Activated CD4-positive, alpha-beta T cell treated with anti-CD3 and anti-CD28 coated beads for 36 hours (primary cell): Measurements from ENCODE around the gene TSC2. TPM values are rescaled to one million over a fixed set of nuclear protein-coding genes. Genes with fewer than 3 reads are reported as not detected.
A peak's percentile ranks its signal among the peaks of the same experiment; 100 is the strongest.

Source experiments
- ATAC-seq: fragments of 200-7000 bp; cut with Tn5 transposase; one replicate; pipeline ENCODE4 v1.10.0; 2021; ENCODE audit warnings: mild to moderate bottlenecking, moderate library complexity
- CTCF ChIA-PET: fragments of 350-600 bp; sonication (Branson Sonifier 250); formaldehyde crosslinking; loops from one replicate; lab custom pipeline; 2021; ENCODE audit warnings: antibody characterized with exemption; lab: Charles Lee
- POLR2A ChIA-PET: fragments of 350-600 bp; sonication (Branson Sonifier 250); formaldehyde crosslinking; loops from one replicate; lab custom pipeline; 2021; ENCODE audit warnings: antibody characterized with exemption, inconsistent platforms; lab: Charles Lee
- DNase-seq: peaks from one replicate; pipeline ENCODE4 v3.0.0-alpha.2; 2020
- H3K27ac Mint-ChIP-seq: one replicate; pipeline ENCODE4 v1.8.0; 2021; ENCODE audit warnings: mixed read lengths
- H3K27me3 Mint-ChIP-seq: one replicate; pipeline ENCODE4 v1.8.0; 2021; ENCODE audit warnings: mixed read lengths
- H3K36me3 Mint-ChIP-seq: one replicate; pipeline ENCODE4 v1.8.0; 2021; ENCODE audit warnings: low read depth, mixed read lengths
- H3K4me1 Mint-ChIP-seq: one replicate; pipeline ENCODE4 v1.8.0; 2021; ENCODE audit warnings: mixed read lengths
- H3K4me3 Mint-ChIP-seq: one replicate; pipeline ENCODE4 v1.8.0; 2021; ENCODE audit warnings: mild to moderate bottlenecking, moderate library complexity, mixed read lengths
- H3K9me3 Mint-ChIP-seq: one replicate; pipeline ENCODE4 v1.8.0; 2021; ENCODE audit warnings: low read depth, mixed read lengths
- intact Hi-C, 2 experiments: fragments of 100-400 bp; cut with DNase I in 1 of 2; cut with micrococcal nuclease in 1 of 2; formaldehyde crosslinking; loops; one replicate each; pipeline versions ENCODE4 v1.14.2 to v1.15.1; 2022 to 2024; cut with DNase I, micrococcal nuclease
- total RNA-seq, 2 experiments: library from RNA; stranded (reverse); gene quantifications; one replicate each; pipeline ENCODE4 v1.2.3, GENCODE V29; 2021

TSC2 gene
- total RNA-seq, 2 experiments from 2014 or later = 49.6 to 72.9 TPM

DNA sequence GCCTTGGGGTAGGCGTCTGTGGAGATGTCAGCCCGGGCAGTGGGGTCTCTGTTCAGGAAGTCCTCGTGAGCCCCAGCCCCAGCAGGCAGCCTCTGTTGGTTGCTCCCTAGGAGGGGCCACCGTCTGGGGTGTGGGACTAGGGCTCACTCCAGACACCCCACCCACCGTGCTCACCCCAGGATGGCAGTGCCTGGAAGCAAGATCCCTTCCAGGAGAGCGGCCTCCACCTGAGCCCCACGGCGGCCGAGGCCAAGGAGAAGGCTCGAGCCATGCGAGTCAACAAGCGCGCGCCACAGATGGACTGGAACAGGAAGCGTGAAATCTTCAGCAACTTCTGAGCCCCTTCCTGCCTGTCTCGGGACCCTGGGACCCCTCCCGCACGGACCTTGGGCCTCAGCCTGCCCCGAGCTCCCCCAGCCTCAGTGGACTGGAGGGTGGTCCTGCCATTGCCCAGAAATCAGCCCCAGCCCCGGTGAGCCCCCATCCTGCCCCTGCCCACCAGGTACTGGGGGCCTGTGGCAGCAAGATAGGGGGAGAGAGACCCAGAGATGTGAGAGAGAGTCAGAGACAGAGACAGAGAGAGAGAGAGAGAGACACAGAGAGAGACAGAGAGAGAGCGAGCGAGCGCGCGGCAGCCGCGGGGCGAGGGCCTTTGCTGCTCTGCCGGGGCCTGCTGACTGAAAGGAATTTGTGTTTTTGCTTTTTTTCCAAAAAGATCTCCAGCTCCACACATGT lies 10.0 kb upstream of the TSC2 start:
- H3K36me3 Mint-ChIP-seq = no peaks in the 10 kb centered on the region
- H3K27ac Mint-ChIP-seq = no peak overlapping the region
- H3K27me3 Mint-ChIP-seq = no peaks in the 10 kb centered on the region
- POLR2A ChIA-PET = no interaction called here
- no peak overlapping the region for H3K4me3 Mint-ChIP-seq
- ATAC-seq (no peak), DNase-seq (no peak)
- intact Hi-C loops = no loop called here
- H3K4me1 Mint-ChIP-seq = no peaks in the 10 kb centered on the region
- no peaks in the 10 kb centered on the region for H3K9me3 Mint-ChIP-seq
- CTCF ChIA-PET = no interaction called here

DNA sequence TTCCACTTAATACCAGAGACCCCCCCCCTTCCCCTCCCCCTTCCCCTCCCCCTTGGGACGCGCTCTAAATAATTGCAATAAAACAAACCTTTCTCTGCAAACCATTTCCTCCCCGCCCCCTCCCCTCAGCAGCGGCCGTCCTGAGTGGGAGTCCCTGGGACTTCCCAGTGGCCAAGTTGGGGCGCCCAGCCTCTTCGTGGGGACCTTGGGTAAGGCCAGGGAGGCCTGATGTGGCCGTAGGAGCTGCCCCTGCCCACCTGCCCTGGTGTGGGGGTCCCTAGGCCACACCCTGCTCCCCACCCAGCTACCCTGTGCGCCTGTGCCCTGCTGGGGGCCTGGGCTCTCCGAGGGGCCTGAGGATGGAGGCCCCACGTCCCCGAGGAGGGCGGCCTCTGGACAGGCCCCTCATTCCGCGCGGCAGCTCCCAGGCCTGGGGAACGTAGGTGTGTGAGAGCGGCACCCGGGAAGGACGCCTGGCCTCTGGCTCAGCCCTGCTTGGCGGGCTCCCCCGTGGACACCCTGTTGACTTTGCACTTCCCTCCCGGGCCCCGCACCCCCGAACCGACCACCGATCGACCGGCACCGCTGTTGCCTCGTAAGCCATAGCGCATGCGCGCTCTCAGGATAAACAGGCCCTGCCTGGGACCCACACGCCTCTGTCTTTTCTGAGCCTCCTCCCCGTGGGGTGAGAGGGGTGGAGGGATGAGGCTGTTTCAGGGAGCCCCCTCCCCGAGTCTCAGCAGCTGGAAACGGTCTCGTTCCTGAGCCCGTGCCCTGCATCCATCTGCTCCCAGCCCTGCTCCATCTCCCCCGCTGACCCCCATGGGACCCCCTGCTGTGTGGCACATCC lies 9.2 kb upstream of the TSC2 start:
- intact Hi-C loops = no loop called here
- no peaks in the 10 kb centered on the region for H3K36me3 Mint-ChIP-seq
- ATAC-seq (peak; percentile 16), DNase-seq (no peak)
- H3K27ac Mint-ChIP-seq = no peak overlapping the region
- no peaks in the 10 kb centered on the region for H3K4me1 Mint-ChIP-seq
- H3K9me3 Mint-ChIP-seq = no peaks in the 10 kb centered on the region
- H3K27me3 Mint-ChIP-seq = no peaks in the 10 kb centered on the region
- POLR2A ChIA-PET = no interaction called here
- CTCF ChIA-PET = no interaction called here
- H3K4me3 Mint-ChIP-seq = no peak overlapping the region

DNA sequence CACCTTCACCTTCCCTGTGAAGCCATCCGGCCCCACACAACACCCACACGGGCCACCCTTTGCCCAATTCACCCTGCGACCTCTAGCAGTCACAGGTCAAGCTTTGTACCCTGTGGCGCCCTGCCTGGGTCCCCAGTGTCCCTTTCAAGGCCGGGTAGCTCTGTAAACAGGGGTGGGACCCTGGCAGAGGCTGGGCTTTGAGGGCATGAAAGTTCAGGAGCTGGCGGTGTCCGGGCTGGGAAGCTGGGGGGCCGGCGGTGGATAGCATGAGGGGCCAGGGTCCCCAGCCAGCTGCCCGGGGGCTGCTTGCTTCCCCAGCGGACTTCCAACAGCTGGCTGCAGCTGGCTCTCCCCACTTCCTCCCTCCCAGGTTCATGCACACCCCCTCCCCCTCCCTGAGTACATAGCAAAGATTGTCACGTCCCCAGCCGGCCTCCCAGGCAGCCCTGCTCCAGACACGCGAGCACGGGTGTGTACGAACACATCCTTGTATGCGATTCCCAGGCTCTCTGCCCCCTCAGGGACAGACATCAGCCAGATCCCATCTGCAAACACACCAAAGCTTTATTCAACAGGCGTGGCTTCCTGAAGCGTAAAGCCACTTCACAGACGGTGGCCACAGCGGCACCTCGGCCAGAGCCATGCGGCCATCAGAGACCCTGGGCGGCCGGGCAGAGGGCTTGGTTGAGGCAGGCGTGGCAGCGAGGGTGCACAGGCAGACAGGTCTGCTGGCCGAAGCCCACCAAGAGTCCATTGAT lies 8.3 kb upstream of the TSC2 start:
- no peak overlapping the region for H3K27ac Mint-ChIP-seq
- H3K36me3 Mint-ChIP-seq = no peaks in the 10 kb centered on the region
- CTCF ChIA-PET = interaction anchor here (0.6 to 0.7 kb wide), 2 partner anchors 12 to 554 kb away, joined by 3 read pairs; no protein-coding TSS in a partner anchor
- POLR2A ChIA-PET = no interaction called here
- H3K4me3 Mint-ChIP-seq = no peak overlapping the region
- ATAC-seq = no peak
- intact Hi-C loops = no loop called here
- no peaks in the 10 kb centered on the region for H3K4me1 Mint-ChIP-seq
- H3K27me3 Mint-ChIP-seq = no peaks in the 10 kb centered on the region
- no peaks in the 10 kb centered on the region for H3K9me3 Mint-ChIP-seq
- no peak for DNase-seq

DNA sequence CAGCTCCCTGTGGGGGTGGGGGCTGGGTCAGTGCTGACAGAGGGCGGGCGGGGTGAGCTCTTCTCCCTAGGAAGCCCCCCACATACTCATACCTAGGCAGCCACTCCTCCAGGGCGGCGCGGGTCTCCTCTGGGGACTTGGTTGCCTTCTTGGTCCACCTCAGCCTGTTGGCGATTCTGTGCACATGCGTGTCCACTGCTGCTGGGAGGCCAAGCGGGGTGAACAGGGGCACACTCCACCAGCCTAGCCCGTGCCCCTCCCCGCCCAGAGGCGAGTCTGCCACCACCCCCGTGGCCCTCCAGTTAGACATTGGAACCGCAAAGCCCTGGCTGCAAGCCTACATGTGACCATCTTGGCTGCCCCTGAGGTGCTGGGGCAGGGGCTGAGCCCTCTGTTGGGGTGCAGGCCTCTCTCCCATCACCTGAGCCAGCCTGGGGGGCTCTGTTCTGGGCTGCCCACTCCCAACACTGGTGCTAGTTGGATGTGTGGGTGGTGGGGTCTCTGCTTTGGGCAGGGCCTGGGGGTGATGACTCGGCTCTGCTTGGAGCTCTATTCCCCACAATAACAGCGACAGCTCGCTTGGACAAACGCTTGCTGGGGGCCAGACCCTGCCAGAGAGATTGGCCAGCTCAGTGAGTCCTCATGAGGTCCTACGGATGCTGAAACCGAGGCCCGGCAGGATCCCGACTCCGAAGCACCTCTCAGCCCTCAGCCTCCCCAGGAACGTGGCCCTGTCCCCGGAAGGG lies 7.6 kb upstream of the TSC2 start:
- no peak overlapping the region for H3K27ac Mint-ChIP-seq
- H3K9me3 Mint-ChIP-seq = no peaks in the 10 kb centered on the region
- intact Hi-C loops = no loop called here
- no peaks in the 10 kb centered on the region for H3K4me1 Mint-ChIP-seq
- no peaks in the 10 kb centered on the region for H3K27me3 Mint-ChIP-seq
- ATAC-seq = no peak
- no peak for DNase-seq
- no peak overlapping the region for H3K4me3 Mint-ChIP-seq
- H3K36me3 Mint-ChIP-seq = no peaks in the 10 kb centered on the region
- CTCF ChIA-PET = no interaction called here
- POLR2A ChIA-PET = interaction anchor here (0.6 kb wide), 1 partner anchor 28 kb away, joined by 3 read pairs; no protein-coding TSS in a partner anchor

DNA sequence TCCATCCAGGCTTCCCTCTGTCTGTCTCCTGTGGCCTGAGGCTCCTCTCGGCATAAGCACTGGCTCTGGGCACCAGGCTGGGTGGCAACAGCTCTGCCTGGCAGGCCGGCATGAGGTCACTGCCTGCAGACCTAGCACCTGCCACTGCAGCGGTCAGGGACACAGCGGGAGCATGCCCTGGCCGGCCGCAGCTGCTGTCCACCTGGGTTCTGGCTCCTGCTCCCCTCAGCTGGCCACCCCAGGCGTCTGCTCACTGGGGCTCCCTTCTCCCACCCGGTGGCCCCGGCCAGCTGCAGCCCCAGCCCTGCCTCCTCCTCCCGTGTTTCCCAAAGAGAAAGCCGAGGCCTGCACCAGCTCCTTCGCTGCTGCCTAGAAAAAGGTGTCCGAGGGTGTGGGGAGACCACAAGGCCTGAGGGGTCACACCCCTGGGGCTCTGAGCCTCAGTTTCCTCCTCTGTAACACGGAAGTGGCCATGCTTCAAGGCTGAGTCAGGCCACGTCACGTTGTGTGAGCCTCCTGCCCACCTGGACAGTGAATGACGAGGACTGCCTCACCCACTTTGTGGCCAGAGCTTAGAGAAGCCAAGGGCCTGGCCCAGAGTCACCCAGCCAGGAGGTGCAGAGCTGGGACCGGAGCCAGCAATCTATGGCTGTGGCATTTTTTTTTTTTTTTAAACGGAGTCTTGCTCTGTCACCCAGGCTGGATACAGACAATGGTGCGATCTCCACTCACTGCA lies 6.8 kb upstream of the TSC2 start:
- intact Hi-C loops = no loop called here
- ChIA-PET POLR2A (interaction anchor here (0.6 kb wide), 1 partner anchor 27 kb away, joined by 3 read pairs; no protein-coding TSS in a partner anchor), CTCF (interaction anchor here (0.6 kb wide), 2 partner anchors 107 to 475 kb away, joined by 3 read pairs; no protein-coding TSS in a partner anchor)
- no peak for ATAC-seq
- Mint-ChIP-seq H3K9me3 (no peaks in the 10 kb centered on the region), H3K4me3 (no peak overlapping the region), H3K36me3 (no peaks in the 10 kb centered on the region), H3K27me3 (no peaks in the 10 kb centered on the region), H3K4me1 (no peaks in the 10 kb centered on the region), H3K27ac (no peak overlapping the region)
- no peak for DNase-seq

DNA sequence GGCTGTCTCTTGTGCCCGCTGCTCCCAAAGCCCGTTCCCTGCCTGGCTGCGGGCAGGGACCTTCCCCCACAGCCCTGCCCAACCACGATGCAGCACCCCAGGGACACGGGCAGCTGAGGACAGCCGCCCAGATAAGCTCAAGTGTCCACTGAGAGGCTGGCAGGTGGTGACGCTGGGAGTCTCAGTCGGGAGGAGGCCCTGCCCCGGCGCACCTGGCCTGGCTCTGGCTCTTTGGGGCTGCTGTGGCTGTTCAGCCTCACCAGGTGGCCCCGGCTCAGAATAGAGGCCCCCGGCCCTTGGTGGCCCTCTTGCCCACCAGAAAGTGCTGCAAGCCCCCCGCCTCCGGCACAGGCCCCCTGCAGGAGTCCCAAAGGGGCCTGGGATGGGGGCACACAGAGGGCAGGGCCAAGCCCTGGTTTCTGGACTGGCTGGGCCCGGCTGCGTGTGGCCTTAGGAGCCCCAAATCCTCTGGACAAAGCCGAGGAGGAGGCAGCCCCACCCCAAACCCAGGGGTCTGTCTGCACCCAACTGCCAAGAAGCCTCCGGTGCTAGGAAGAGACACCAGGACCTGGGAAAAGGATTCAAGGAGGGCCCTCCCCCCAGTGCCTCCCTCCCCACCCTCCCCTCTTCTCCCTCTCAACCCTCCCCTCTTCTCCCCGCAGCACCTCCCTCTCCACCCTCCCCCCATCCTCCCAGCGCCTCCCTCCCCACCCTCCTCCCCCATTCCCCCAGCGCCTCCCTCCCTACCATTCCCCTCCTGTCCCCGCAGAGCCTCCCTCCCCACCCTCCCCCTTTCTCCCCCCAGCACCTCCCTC lies 5.4 kb upstream of the TSC2 start:
- peaks cover 8% of the 10 kb centered on the region for H3K4me1 Mint-ChIP-seq
- DNase-seq (no peak), ATAC-seq (no peak)
- no peak overlapping the region for H3K4me3 Mint-ChIP-seq
- CTCF ChIA-PET = no interaction called here
- H3K27ac Mint-ChIP-seq = no peak overlapping the region
- intact Hi-C loops = no loop called here
- H3K27me3 Mint-ChIP-seq = no peaks in the 10 kb centered on the region
- peaks cover 1% of the 10 kb centered on the region for H3K36me3 Mint-ChIP-seq
- no peaks in the 10 kb centered on the region for H3K9me3 Mint-ChIP-seq
- POLR2A ChIA-PET = no interaction called here

DNA sequence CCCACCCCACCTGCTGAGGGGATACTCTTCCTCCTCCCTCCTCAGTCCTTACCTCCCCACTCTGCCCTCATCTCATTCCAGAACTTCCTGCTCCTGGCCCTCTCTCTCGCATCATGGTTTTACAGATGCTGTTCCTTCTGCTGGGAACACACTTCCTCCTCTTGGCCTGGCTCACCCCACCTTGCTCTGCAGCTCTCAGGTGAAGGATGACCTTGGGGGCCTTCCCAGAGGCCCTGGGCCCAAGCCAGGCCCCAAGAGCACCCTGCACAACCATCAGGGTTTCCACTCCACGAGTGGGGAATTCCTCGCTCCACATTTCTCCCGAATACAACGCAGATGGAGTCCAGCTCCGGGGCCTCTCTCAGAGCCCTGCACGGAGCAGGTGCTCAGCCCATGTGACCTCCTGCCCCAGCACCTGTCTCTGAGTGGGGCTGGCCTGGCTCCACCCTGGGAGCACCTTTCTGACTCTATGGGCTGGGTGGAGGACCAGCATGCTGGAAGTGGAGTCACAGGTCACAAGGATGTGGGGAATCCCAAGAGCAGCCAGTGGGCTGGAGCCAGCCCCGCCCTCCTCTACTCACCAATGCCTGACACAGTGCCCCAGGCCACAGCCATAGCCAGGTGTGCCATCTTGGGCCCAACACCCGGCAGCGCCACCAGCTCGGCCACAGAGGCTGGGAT lies 4.7 kb upstream of the TSC2 start:
- H3K9me3 Mint-ChIP-seq = no peaks in the 10 kb centered on the region
- CTCF ChIA-PET = no interaction called here
- POLR2A ChIA-PET = no interaction called here
- H3K27ac Mint-ChIP-seq = no peak overlapping the region
- no peaks in the 10 kb centered on the region for H3K27me3 Mint-ChIP-seq
- DNase-seq = no peak
- H3K4me3 Mint-ChIP-seq = no peak overlapping the region
- intact Hi-C loops = no loop called here
- H3K4me1 Mint-ChIP-seq = peaks cover 8% of the 10 kb centered on the region
- ATAC-seq = no peak
- H3K36me3 Mint-ChIP-seq = peaks cover 1% of the 10 kb centered on the region

DNA sequence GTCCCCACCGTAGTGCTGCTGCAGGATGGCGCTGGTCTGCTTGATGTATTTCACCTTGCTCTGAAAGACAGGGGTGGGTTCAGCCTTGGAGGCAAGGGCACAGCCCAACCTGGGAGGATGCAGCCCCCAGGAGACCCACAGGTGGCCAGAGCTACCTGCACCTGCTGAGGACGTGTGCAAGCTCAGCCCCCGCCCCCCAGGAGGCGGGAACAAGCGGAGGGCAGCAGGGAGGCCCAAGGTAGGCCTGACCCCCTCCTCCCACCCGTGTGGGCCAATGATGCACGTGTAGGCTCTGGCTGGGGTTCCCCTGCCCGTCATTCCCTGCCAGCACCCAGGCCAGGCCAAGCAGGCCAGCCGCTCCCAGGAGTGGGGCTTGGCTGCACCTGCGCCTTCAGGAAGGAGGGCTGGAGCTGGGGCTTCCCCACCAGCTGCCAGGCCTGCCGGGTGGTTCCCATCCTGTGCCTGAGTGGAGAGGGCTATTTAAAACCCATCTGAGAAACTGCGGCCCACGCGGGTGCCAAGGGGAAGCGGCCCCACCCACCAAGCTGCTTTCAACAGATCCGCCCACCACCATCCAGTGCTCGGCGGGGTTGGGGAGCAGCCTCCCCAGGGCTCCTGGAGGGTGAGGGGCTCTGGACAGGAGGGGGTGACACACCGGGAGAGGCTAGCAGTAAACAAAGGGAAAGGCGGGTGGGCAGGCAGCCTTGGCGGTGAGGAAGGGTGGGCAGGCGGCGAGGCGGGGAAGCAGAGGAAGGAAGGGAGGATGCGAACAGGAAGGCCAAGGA lies 3.9 kb upstream of the TSC2 start:
- no peaks in the 10 kb centered on the region for H3K27me3 Mint-ChIP-seq
- intact Hi-C loops = no loop called here
- peaks cover 14% of the 10 kb centered on the region for H3K4me1 Mint-ChIP-seq
- no peaks in the 10 kb centered on the region for H3K9me3 Mint-ChIP-seq
- no peak overlapping the region for H3K27ac Mint-ChIP-seq
- peaks cover 1% of the 10 kb centered on the region for H3K36me3 Mint-ChIP-seq
- ATAC-seq = no peak
- no peak overlapping the region for H3K4me3 Mint-ChIP-seq
- ChIA-PET POLR2A (no interaction called here), CTCF (no interaction called here)
- no peak for DNase-seq

DNA sequence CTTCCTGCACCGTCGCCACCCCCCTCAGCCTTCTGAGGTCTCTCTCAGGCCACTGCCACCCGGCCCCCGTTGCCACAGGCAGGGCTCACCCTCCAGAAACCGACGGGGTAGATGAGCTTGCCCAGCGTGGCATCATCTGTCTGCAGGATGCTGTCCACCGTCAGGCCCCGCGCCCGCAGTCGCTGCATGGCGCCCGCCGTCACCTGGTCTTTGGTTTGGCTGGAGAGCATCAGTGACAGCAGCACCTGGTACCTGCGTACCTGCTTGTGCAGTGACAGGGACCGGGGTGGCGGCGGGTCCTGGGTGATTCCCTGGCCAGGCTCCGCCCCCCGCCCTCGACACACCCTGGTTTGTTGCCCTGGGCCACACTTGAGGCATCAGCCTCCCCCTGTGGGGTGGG lies 3.2 kb upstream of the TSC2 start:
- no peak for ATAC-seq
- H3K27me3 Mint-ChIP-seq = no peaks in the 10 kb centered on the region
- ChIA-PET POLR2A (no interaction called here), CTCF (no interaction called here)
- H3K4me1 Mint-ChIP-seq = peaks cover 18% of the 10 kb centered on the region
- no peaks in the 10 kb centered on the region for H3K9me3 Mint-ChIP-seq
- no peak overlapping the region for H3K27ac Mint-ChIP-seq
- intact Hi-C loops = no loop called here
- DNase-seq = no peak
- peaks cover 1% of the 10 kb centered on the region for H3K36me3 Mint-ChIP-seq
- no peak overlapping the region for H3K4me3 Mint-ChIP-seq
